H1 (cell line): ENCODE measurements around the gene JDP2. TPM values are rescaled to one million over a fixed set of nuclear protein-coding genes. Genes with fewer than 3 reads are reported as not detected.
A peak's percentile ranks its signal among the peaks of the same experiment; 100 is the strongest.

Experiments
- CEBPB ChIP-seq: IDR thresholded peaks from 2 replicates; pipeline ENCODE4 v1.6.1; 2012; ENCODE audit warnings: low read depth, low read length
- CHD1 ChIP-seq: IDR thresholded peaks from 2 replicates; pipeline ENCODE4 v1.6.1; 2012; ENCODE audit warnings: low read depth, low read length, improper control_type of control experiment
- CHD7 ChIP-seq: fragments of 300-600 bp; sonication (generic); IDR thresholded peaks from 2 replicates; pipeline ENCODE4 v1.7.1; 2012; ENCODE audit warnings: low read length, moderate library complexity, mild to moderate bottlenecking, inconsistent platforms; ENCODE audit not compliant: insufficient replicate concordance
- CREB1 ChIP-seq: IDR thresholded peaks from 2 replicates; pipeline ENCODE4 v1.6.1; 2012; ENCODE audit warnings: inconsistent platforms
- EGR1 ChIP-seq: IDR thresholded peaks from 2 replicates; pipeline ENCODE4 v1.6.1; 2011; ENCODE audit warnings: low read depth, low read length, borderline replicate concordance
- POLR2AphosphoS5 ChIP-seq: IDR thresholded peaks from 2 replicates; pipeline ENCODE4 v1.6.1; 2011; ENCODE audit warnings: low read depth, low read length
- RNF2 ChIP-seq: fragments of 200-900, 300-1000 bp; sonication (generic); IDR thresholded peaks from 2 replicates; pipeline ENCODE4 v1.7.1; 2016; ENCODE audit warnings: borderline replicate concordance, low read depth, mild to moderate bottlenecking, antibody characterized with exemption, low read length; ENCODE audit not compliant: poor library complexity, severe bottlenecking; ENCODE audit errors: missing control alignments
- RXRA ChIP-seq: IDR thresholded peaks from 2 replicates; pipeline ENCODE4 v1.6.1; 2011; ENCODE audit warnings: low read depth, mild to moderate bottlenecking, low read length, moderate library complexity; ENCODE audit not compliant: insufficient read depth
- TAF1 ChIP-seq: IDR thresholded peaks from 2 replicates; pipeline ENCODE4 v1.6.1; 2011; ENCODE audit warnings: mild to moderate bottlenecking, low read depth, low read length
- YY1 ChIP-seq: IDR thresholded peaks from 2 replicates; pipeline ENCODE4 v1.6.1; 2011; ENCODE audit warnings: low read depth, mild to moderate bottlenecking, low read length
- polyA plus RNA-seq, 7 experiments: library from polyadenylated mRNA; depleted of rRNA in 3 of 7; stranded (reverse) in 5 of 7; unstranded in 2 of 7; fragments of >200 nt in 5 of 7; fragments of 200-250 nt in 2 of 7; gene quantifications; 1 replicate in 5 of 7; 2 replicates in 1 of 7; 4 replicates in 1 of 7; pipeline versions ENCODE4 v1.2.1 to v1.2.3, GENCODE V29; 2011 to 2013; ENCODE audit warnings: missing spikeins in 2 of 7, mixed read lengths in 2 of 7
- total RNA-seq: library from RNA; stranded (reverse); fragmentation: NEBNext Ultra II Directional; extraction: Animal tissue kit (Norgen Biotek cat#: 25700); gene quantifications from 2 replicates; pipeline ENCODE4 v1.2.1, GENCODE V29; 2021

The JDP2 gene
- total and polyA plus RNA-seq, 2 of the 8 experiments (the other 6 are each of a cell fraction or from before 2014, with no cell fraction given), result 8.9 to 27.2 TPM

GRCh38 chr14:75427482-75428229 lies at the start of gene JDP2 (continued):
- no peak for TF ChIP-seq CHD7
- TF ChIP-seq CHD1, result no peak
- no peak for TF ChIP-seq YY1
- no peak for TF ChIP-seq EGR1
- no peak for TF ChIP-seq RXRA
- peak; percentile 55; the same call in 1 of the 2 replicates for TF ChIP-seq CEBPB
- TF ChIP-seq RNF2, result no peak
- TF ChIP-seq POLR2AphosphoS5, result no peak
- TF ChIP-seq CREB1, result peak; percentile 43; the same call in 1 of the 2 replicates
- peak; percentile 24; the same call in 1 of the 2 replicates for TF ChIP-seq TAF1
